ENCODE results near the gene OSTN.

DNA sequence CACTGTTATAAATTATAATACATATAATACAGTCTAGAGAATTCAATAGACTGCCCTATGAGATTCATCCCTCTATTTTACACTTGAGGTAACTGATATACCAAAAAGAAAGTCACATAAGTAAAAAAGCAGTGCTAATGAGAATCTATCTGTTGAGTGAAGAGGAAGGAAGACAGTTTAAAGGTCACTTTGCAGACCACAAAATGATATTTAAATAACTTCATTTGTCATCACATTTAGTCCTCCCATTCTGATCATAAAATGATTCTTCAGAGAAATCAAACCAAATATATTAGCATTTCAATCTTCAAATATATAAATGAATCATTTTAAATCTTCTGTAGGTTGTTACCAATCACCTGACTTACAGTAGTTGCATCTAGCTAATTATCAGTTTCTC, 69.7 kb downstream of the OSTN start:
- TF ChIP-seq, protein P1, sequence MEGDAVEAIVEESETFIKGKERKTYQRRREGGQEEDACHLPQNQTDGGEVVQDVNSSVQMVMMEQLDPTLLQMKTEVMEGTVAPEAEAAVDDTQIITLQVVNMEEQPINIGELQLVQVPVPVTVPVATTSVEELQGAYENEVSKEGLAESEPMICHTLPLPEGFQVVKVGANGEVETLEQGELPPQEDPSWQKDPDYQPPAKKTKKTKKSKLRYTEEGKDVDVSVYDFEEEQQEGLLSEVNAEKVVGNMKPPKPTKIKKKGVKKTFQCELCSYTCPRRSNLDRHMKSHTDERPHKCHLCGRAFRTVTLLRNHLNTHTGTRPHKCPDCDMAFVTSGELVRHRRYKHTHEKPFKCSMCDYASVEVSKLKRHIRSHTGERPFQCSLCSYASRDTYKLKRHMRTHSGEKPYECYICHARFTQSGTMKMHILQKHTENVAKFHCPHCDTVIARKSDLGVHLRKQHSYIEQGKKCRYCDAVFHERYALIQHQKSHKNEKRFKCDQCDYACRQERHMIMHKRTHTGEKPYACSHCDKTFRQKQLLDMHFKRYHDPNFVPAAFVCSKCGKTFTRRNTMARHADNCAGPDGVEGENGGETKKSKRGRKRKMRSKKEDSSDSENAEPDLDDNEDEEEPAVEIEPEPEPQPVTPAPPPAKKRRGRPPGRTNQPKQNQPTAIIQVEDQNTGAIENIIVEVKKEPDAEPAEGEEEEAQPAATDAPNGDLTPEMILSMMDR (IDR thresholded peaks at IDR 0.05) = no peak
- TF ChIP-seq POLR2A (IDR thresholded peaks at IDR 0.05) = no peak
- TF ChIP-seq EP300 (IDR thresholded peaks at IDR 0.05) = no peak

All from tibial nerve (tissue), 4 donors.